Pancreas (tissue), 10 donors: Measurements from ENCODE around the gene EPG5. TPM values are rescaled to one million over a fixed set of nuclear protein-coding genes. Genes with fewer than 3 reads are reported as not detected.

ENCODE experiments used
- ATAC-seq, 4 donors: fragments of 200-7000 bp; cut with Tn5 transposase; one replicate each; pipeline versions ENCODE4 v1.8.0 to v1.9.1; 2020; ENCODE audit warnings: mild to moderate bottlenecking in 4 of 4, moderate library complexity in 4 of 4
- DNase-seq, 6 donors: peaks; one replicate each; pipeline ENCODE4 v3.0.0-alpha.2; 2020
- FAIRE-seq: peaks from 2 replicates; lab custom pipeline; 2012; peaks lifted over from hg19 to GRCh38; lab: Jason Lieb, UNC
- H3K27ac ChIP-seq, 4 donors: fragments of 200-600 bp; sonication (generic); 1 replicate in 3 of 4; 2 replicates in 1 of 4; pipeline versions ENCODE4 v1.5.0 to v1.8.0; 2020
- H3K27me3 ChIP-seq, 4 donors: fragments of 200-600 bp; one replicate each; pipeline ENCODE4 v1.8.0; 2021
- H3K36me3 ChIP-seq, 3 donors: fragments of 200-600 bp; sonication (generic) in 1 of 3; one replicate each; pipeline versions ENCODE4 v1.5.0 to v1.8.0; 2020 to 2021
- H3K4me1 ChIP-seq, 3 donors: fragments of 200-600 bp; one replicate each; pipeline ENCODE4 v1.8.0; 2021
- H3K4me3 ChIP-seq, 4 donors: fragments of 200-600 bp; sonication (generic) in 2 of 4; one replicate each; pipeline versions ENCODE4 v1.5.0 to v1.8.0; 2020 to 2021
- H3K9me3 ChIP-seq, 4 donors: fragments of 200-600 bp; one replicate each; pipeline ENCODE4 v1.8.0; 2021
- WGBS, 2 donors: extraction: QIAGEN DNeasy Blood & Tissue Kit; methylation state at CpG; one replicate each; pipeline ENCODE4 v1.1.7; 2013; 5-methylcytosine and 5-hydroxymethylcytosine counted together
- intact Hi-C, 3 donors: fragments of 100-400 bp; cut with DNase I; formaldehyde crosslinking; loops; one replicate each; pipeline versions ENCODE4 v1.11.1 to v1.14.2; 2022
- polyA plus RNA-seq, 2 donors: library from polyadenylated mRNA; stranded (reverse); fragments of 200-250 nt; gene quantifications; one replicate each; pipeline ENCODE4 v1.2.3, GENCODE V29; 2013
- total RNA-seq, 6 donors: library from RNA; stranded (reverse); fragmentation: NEBNext Ultra II Directional in 4 of 6; extraction: Animal tissue kit (Norgen Biotek cat#: 25700) in 4 of 6; gene quantifications; one replicate each; pipeline versions ENCODE4 v1.2.1 to v1.2.4, GENCODE V29; 2021 to 2023
- TF ChIP-seq, protein P1 (sequence below), 4 donors: fragments of 200-600 bp; sonication (generic) in 3 of 4; IDR thresholded peaks; one replicate each; pipeline versions ENCODE4 v1.5.0 to v1.8.0; 2021; ENCODE audit warnings: antibody characterized with exemption in 4 of 4
- donor health status: healthy with polysubstance abuse.
- donor health status: DM: no; HTN: no; CAD: no; lungs with moderate emphysema.
- donor health status: DM: no; HTN: no; CAD: no.
- donor health status: control.
- donor health status: control.
- donor health status: Bipolar disorder and iron deficiency.
- donor health status: DM: yes; HTN: yes; CAD: no.
- donor health status: DM: no; HTN: no; CAD: no.
- donor health status: DM: no; HTN: no; CAD: no.
- donor health status: DM: yes; HTN: yes; CAD: no.

Gene EPG5
- total and polyA plus RNA-seq, 8 donors, result 4.9 to 18.4 (median 10.1) TPM

DNA sequence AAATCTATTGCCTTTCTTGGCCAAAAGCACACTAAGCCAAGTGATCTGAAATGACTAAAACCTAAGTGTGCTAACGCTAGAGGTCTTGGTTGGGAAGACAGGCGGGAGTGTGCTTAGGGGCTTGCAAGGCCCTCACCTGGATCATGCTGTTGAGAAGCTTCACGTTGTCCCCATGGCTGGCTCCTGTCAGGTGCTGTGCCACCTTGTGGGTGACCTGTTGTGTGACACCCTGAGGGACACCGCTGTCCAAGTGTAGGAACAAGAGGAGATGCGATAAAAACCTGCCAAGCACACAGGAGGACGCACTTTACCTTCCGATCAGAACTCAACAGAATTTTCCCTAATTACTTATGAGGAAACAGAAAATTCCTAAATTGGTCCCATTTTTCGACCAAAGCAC is 50.8 kb downstream of the EPG5 start:
- no peak for FAIRE-seq
- 91 to 93% methylated on average over 8 of the region's 8 CpGs for WGBS, 2 donors
- intact Hi-C loops, result no loop called here

DNA sequence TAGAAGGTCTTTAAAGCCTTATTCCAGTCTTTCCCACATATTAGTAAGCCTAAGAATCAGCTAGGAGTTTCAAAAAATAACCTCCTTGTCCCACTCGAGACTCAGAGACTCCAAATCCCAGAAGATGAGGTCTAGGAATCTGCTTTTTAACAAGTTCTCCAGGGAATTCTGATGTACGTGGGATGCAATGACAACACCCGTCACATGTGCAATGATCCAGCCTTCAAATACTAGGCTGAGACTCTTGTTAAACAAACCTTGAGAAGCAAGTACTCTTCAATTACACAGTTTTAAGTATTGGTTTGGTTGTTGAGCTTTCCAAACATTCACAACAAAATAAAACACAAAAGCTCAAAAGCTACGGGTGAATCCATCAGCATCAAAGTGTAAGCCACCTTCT is 53.9 kb downstream of the EPG5 start:
- TF ChIP-seq, protein P1, sequence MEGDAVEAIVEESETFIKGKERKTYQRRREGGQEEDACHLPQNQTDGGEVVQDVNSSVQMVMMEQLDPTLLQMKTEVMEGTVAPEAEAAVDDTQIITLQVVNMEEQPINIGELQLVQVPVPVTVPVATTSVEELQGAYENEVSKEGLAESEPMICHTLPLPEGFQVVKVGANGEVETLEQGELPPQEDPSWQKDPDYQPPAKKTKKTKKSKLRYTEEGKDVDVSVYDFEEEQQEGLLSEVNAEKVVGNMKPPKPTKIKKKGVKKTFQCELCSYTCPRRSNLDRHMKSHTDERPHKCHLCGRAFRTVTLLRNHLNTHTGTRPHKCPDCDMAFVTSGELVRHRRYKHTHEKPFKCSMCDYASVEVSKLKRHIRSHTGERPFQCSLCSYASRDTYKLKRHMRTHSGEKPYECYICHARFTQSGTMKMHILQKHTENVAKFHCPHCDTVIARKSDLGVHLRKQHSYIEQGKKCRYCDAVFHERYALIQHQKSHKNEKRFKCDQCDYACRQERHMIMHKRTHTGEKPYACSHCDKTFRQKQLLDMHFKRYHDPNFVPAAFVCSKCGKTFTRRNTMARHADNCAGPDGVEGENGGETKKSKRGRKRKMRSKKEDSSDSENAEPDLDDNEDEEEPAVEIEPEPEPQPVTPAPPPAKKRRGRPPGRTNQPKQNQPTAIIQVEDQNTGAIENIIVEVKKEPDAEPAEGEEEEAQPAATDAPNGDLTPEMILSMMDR (IDR thresholded peaks at IDR 0.05), result no peak
- H3K27ac ChIP-seq, result no peak overlapping the region
- DNase-seq (no peak), FAIRE-seq (no peak), ATAC-seq (no peak)
- peaks cover 7 to 76% (median 36%) of the 10 kb centered on the region in 3 donors for H3K36me3 ChIP-seq
- H3K4me1 ChIP-seq, result no peaks in the 10 kb centered on the region
- intact Hi-C loops, result no loop called here
- no peaks in the 10 kb centered on the region for H3K9me3 ChIP-seq
- H3K4me3 ChIP-seq, result no peak overlapping the region
- H3K27me3 ChIP-seq, result no peaks in the 10 kb centered on the region
- WGBS, 2 donors, result 88 to 92% methylated on average over 4 of the region's 4 CpGs

More for the DNA sequence above, 50.8 kb downstream of the EPG5 start:
- TF ChIP-seq, protein P1 (IDR thresholded peaks at IDR 0.05), result no peak
- Histone ChIP-seq H3K4me3 (no peak overlapping the region), H3K9me3 (no peaks in the 10 kb centered on the region), H3K36me3 (peaks cover 7 to 75% (median 30%) of the 10 kb centered on the region in 3 donors), H3K27me3 (no peaks in the 10 kb centered on the region), H3K4me1 (peaks cover 0 to 5% (median 0%) of the 10 kb centered on the region in 3 donors), H3K27ac (no peak overlapping the region)
- no peak for ATAC-seq
- DNase-seq, result no peak

DNA sequence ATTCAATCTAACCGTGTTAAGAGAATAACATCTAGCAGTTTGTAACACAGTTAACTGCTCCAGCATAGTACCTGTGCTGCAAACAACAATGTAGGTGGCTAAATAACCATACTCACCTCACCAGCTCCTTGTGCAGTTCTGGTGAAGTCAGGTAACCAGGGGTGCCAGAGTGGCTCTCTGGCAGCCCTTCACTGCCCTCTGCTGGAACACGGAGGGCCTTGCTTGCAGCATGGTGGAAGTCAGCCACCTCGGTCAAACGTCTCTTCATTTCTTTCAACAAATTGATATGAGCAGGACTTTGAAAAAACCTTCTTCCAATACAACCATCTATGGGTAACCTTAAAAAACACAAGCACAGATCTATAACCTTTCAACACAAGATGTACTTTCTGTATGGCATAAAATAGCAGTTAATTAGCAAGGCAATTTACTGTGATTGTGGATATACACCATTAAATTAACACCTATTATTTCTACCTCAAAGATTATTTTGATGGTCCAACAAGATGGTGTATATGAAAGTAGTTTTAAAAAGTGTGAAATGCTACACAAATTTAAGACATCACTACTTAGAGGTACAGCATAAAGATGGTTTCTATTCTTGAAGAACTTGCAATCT is 56.6 kb downstream of the EPG5 start:
- DNase-seq, result peak in 5 of 6 donors; percentile 18 to 60 (median 34)

DNA sequence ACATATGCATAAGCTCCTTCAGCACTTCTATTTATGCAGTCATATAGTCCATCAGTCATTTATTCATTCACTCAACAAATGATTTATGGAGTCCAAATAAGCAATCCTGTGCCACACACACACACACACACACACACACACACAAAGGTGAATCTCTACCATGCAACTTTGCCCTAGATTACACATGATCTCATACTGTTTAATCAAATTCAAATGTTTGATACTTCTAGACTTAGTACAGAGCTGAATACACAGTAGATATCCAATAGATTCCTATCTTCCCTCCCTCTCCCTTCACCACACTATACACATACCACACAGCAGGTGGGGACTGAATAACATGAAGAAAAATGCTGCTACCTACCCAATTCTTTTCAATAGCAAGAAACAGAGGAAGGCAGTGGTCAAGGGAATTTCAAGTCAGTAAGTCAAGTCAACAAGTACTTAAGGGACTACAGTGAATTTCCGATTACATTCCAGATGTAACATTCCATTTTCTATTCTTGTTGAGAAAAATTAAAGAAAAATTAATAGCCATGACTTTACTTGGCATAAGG is 65.4 kb downstream of the EPG5 start:
- FAIRE-seq (no peak), ATAC-seq (no peak), DNase-seq (no peak)
- H3K27ac ChIP-seq, result no peak overlapping the region
- TF ChIP-seq, protein P1 (IDR thresholded peaks at IDR 0.05), result no peak
- intact Hi-C loops, result no loop called here
- H3K9me3 ChIP-seq, result no peaks in the 10 kb centered on the region
- H3K4me3 ChIP-seq, result no peak overlapping the region
- no peaks in the 10 kb centered on the region for H3K27me3 ChIP-seq
- peaks cover 0 to 69% (median 8%) of the 10 kb centered on the region in 3 donors for H3K36me3 ChIP-seq
- H3K4me1 ChIP-seq, result no peaks in the 10 kb centered on the region
- WGBS, 2 donors, result 92 to 98% methylated on average over 1 of the region's 1 CpG

More for the DNA sequence above, 56.6 kb downstream of the EPG5 start:
- WGBS, 2 donors, result 43 to 47% methylated on average over 4 of the region's 4 CpGs
- Histone ChIP-seq H3K9me3 (no peaks in the 10 kb centered on the region), H3K36me3 (peaks cover under 1 to 59% (median 32%) of the 10 kb centered on the region in 3 donors), H3K4me3 (no peak overlapping the region), H3K4me1 (no peaks in the 10 kb centered on the region), H3K27me3 (no peaks in the 10 kb centered on the region), H3K27ac (no peak overlapping the region)
- intact Hi-C loops, result no loop called here
- TF ChIP-seq, protein P1 (IDR thresholded peaks at IDR 0.05), result peak; percentile 38 to 50 (median 40)
- ATAC-seq, result peak in 3 of 4 donors; percentile 78 to 85 (median 82)
- no peak for FAIRE-seq

DNA sequence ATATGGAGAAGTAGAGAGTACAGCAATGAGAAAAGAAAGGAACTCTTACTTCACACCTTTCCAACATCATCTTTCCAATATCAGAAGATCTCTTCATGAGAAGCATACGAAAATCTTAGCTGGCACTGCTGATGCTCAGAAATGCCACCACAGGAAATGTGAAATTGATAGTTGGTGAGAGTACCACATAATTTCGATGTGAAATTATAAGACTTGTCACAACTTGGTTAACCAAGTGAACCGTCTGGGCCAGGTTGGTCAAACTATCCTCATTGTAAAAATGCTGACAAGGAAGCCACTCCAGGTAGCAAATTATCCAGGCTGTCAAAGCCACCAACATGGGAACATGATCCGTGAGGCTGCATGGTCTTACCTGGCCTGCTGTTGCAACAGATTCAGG is 66.5 kb downstream of the EPG5 start:
- FAIRE-seq, result no peak
- no peak for ATAC-seq
- TF ChIP-seq, protein P1 (IDR thresholded peaks at IDR 0.05), result no peak
- Histone ChIP-seq H3K27me3 (no peaks in the 10 kb centered on the region), H3K36me3 (peaks cover 0 to 69% (median 8%) of the 10 kb centered on the region in 3 donors), H3K27ac (no peak overlapping the region), H3K4me3 (no peak overlapping the region), H3K4me1 (no peaks in the 10 kb centered on the region), H3K9me3 (no peaks in the 10 kb centered on the region)
- 89 to 93% methylated on average over 4 of the region's 4 CpGs for WGBS, 2 donors
- intact Hi-C loops, result no loop called here
- DNase-seq, result no peak
